Measurements from ENCODE around the gene LIN28B.

LIN28B gene

GRCh38 chr6:105035299-105035698 lies 78.4 kb downstream of the LIN28B start:
- Histone ChIP-seq H3K27me3 (ENCODE audit: insufficient read depth, low read length, poor library complexity) (no peaks in the 10 kb centered on the region), H3K79me2 (ENCODE audit: control insufficient read depth, insufficient read depth, low read length) (no peaks in the 10 kb centered on the region), H2BK5ac (ENCODE audit: low read length) (no peak overlapping the region), H3K23ac (ENCODE audit: low read length) (no peak overlapping the region), H3K4me2 (ENCODE audit: low read length) (no peak overlapping the region), H4K8ac (ENCODE audit: low read depth, low read length) (no peak overlapping the region), H3K56ac (ENCODE audit: low read length) (no peak overlapping the region), H2BK120ac (ENCODE audit: low read depth, low read length) (no peak overlapping the region), H3K9ac (ENCODE audit: low read length) (no peak overlapping the region), H2AK5ac (ENCODE audit: low read length) (no peak overlapping the region), H3K18ac (ENCODE audit: low read length) (no peak overlapping the region), H3K4ac (ENCODE audit: low read depth, low read length) (no peak overlapping the region), H3K36me3 (ENCODE audit: control insufficient read depth, insufficient read depth, low read length) (no peaks in the 10 kb centered on the region), H3K27ac (ENCODE audit: low read depth, low read length) (no peak overlapping the region), H3K4me1 (ENCODE audit: control insufficient read depth, low read depth, low read length) (no peaks in the 10 kb centered on the region), H4K5ac (ENCODE audit: low read length) (no peak overlapping the region), H3K79me1 (ENCODE audit: low read length) (no peaks in the 10 kb centered on the region), H3K4me3 (ENCODE audit: low read length) (no peak overlapping the region), H2BK15ac (replicated peaks; ENCODE audit: low read depth) (no peak overlapping the region)
- DNase-seq, result no peak

GRCh38 chr6:105036351-105036750 lies 79.4 kb downstream of the LIN28B start:
- Histone ChIP-seq H3K18ac (ENCODE audit: low read length) (no peak overlapping the region), H3K4me1 (ENCODE audit: control insufficient read depth, low read depth, low read length) (no peaks in the 10 kb centered on the region), H4K5ac (ENCODE audit: low read length) (no peak overlapping the region), H3K36me3 (ENCODE audit: control insufficient read depth, insufficient read depth, low read length) (no peaks in the 10 kb centered on the region), H2BK15ac (replicated peaks; ENCODE audit: low read depth) (no peak overlapping the region), H3K23ac (ENCODE audit: low read length) (no peak overlapping the region), H3K9ac (ENCODE audit: low read length) (no peak overlapping the region), H3K4me3 (ENCODE audit: low read length) (no peak overlapping the region), H4K8ac (ENCODE audit: low read depth, low read length) (no peak overlapping the region), H3K79me1 (ENCODE audit: low read length) (no peaks in the 10 kb centered on the region), H3K4me2 (ENCODE audit: low read length) (no peak overlapping the region), H3K27me3 (ENCODE audit: insufficient read depth, low read length, poor library complexity) (no peaks in the 10 kb centered on the region), H3K4ac (ENCODE audit: low read depth, low read length) (no peak overlapping the region), H3K79me2 (ENCODE audit: control insufficient read depth, insufficient read depth, low read length) (no peaks in the 10 kb centered on the region), H3K56ac (ENCODE audit: low read length) (no peak overlapping the region), H2BK120ac (ENCODE audit: low read depth, low read length) (no peak overlapping the region), H3K27ac (ENCODE audit: low read depth, low read length) (no peak overlapping the region), H2BK5ac (ENCODE audit: low read length) (no peak overlapping the region), H2AK5ac (ENCODE audit: low read length) (no peak overlapping the region)
- WGBS (ENCODE audit: extremely low coverage, insufficient coverage, low lambda C conversion rate), result no CpG with 5 or more reads among the region's 1 CpG
- DNase-seq, result no peak

GRCh38 chr6:105038259-105038658 lies 81.4 kb downstream of the LIN28B start:
- no peaks in the 10 kb centered on the region for H3K36me3 ChIP-seq (ENCODE audit: control insufficient read depth, insufficient read depth, low read length)
- H3K4me3 ChIP-seq (ENCODE audit: low read length), result no peak overlapping the region
- H2BK5ac ChIP-seq (ENCODE audit: low read length), result no peak overlapping the region
- H3K27me3 ChIP-seq (ENCODE audit: insufficient read depth, low read length, poor library complexity), result no peaks in the 10 kb centered on the region
- H3K27ac ChIP-seq (ENCODE audit: low read depth, low read length), result no peak overlapping the region
- H2BK15ac ChIP-seq (replicated peaks; ENCODE audit: low read depth), result no peak overlapping the region
- H3K79me2 ChIP-seq (ENCODE audit: control insufficient read depth, insufficient read depth, low read length), result no peaks in the 10 kb centered on the region
- peak; percentile 74 for DNase-seq
- no CpG with 5 or more reads among the region's 2 CpGs for WGBS (ENCODE audit: extremely low coverage, insufficient coverage, low lambda C conversion rate)
- H4K8ac ChIP-seq (ENCODE audit: low read depth, low read length), result no peak overlapping the region
- no peak overlapping the region for H2AK5ac ChIP-seq (ENCODE audit: low read length)
- H3K23ac ChIP-seq (ENCODE audit: low read length), result no peak overlapping the region
- no peak overlapping the region for H3K56ac ChIP-seq (ENCODE audit: low read length)
- no peak overlapping the region for H4K5ac ChIP-seq (ENCODE audit: low read length)
- no peak overlapping the region for H2BK120ac ChIP-seq (ENCODE audit: low read depth, low read length)
- H3K18ac ChIP-seq (ENCODE audit: low read length), result peak overlapping the region; percentile 75
- H3K4ac ChIP-seq (ENCODE audit: low read depth, low read length), result no peak overlapping the region
- H3K79me1 ChIP-seq (ENCODE audit: low read length), result peaks cover 1% of the 10 kb centered on the region
- H3K4me1 ChIP-seq (ENCODE audit: control insufficient read depth, low read depth, low read length), result no peaks in the 10 kb centered on the region
- no peak overlapping the region for H3K9ac ChIP-seq (ENCODE audit: low read length)
- H3K4me2 ChIP-seq (ENCODE audit: low read length), result no peak overlapping the region

GRCh38 chr6:105041880-105042279 lies 85.0 kb downstream of the LIN28B start:
- H3K27ac ChIP-seq (ENCODE audit: low read depth, low read length), result no peak overlapping the region
- no CpG with 5 or more reads among the region's 2 CpGs for WGBS (ENCODE audit: extremely low coverage, insufficient coverage, low lambda C conversion rate)

GRCh38 chr6:105042648-105043047 lies 85.7 kb downstream of the LIN28B start:
- Histone ChIP-seq H4K5ac (ENCODE audit: low read length) (no peak overlapping the region), H2BK15ac (replicated peaks; ENCODE audit: low read depth) (no peak overlapping the region), H3K79me2 (ENCODE audit: control insufficient read depth, insufficient read depth, low read length) (peaks cover 5% of the 10 kb centered on the region), H3K18ac (ENCODE audit: low read length) (no peak overlapping the region), H3K79me1 (ENCODE audit: low read length) (peaks cover 4% of the 10 kb centered on the region), H3K4me3 (ENCODE audit: low read length) (no peak overlapping the region), H3K9ac (ENCODE audit: low read length) (no peak overlapping the region), H2AK5ac (ENCODE audit: low read length) (no peak overlapping the region), H3K4me1 (ENCODE audit: control insufficient read depth, low read depth, low read length) (no peaks in the 10 kb centered on the region), H2BK5ac (ENCODE audit: low read length) (no peak overlapping the region), H3K27ac (ENCODE audit: low read depth, low read length) (no peak overlapping the region), H4K8ac (ENCODE audit: low read depth, low read length) (no peak overlapping the region), H3K27me3 (ENCODE audit: insufficient read depth, low read length, poor library complexity) (no peaks in the 10 kb centered on the region), H3K56ac (ENCODE audit: low read length) (no peak overlapping the region), H3K4me2 (ENCODE audit: low read length) (no peak overlapping the region), H3K23ac (ENCODE audit: low read length) (no peak overlapping the region), H3K4ac (ENCODE audit: low read depth, low read length) (no peak overlapping the region), H2BK120ac (ENCODE audit: low read depth, low read length) (no peak overlapping the region), H3K36me3 (ENCODE audit: control insufficient read depth, insufficient read depth, low read length) (no peaks in the 10 kb centered on the region)
- no peak for DNase-seq

More at GRCh38 chr6:105041880-105042279, 85.0 kb downstream of the LIN28B start:
- no peak overlapping the region for H3K23ac ChIP-seq (ENCODE audit: low read length)
- no peaks in the 10 kb centered on the region for H3K27me3 ChIP-seq (ENCODE audit: insufficient read depth, low read length, poor library complexity)
- no peak overlapping the region for H4K8ac ChIP-seq (ENCODE audit: low read depth, low read length)
- no peak for DNase-seq
- H2BK15ac ChIP-seq (replicated peaks; ENCODE audit: low read depth), result no peak overlapping the region
- H3K4ac ChIP-seq (ENCODE audit: low read depth, low read length), result no peak overlapping the region
- peaks cover 4% of the 10 kb centered on the region for H3K79me1 ChIP-seq (ENCODE audit: low read length)
- no peaks in the 10 kb centered on the region for H3K36me3 ChIP-seq (ENCODE audit: control insufficient read depth, insufficient read depth, low read length)
- no peak overlapping the region for H3K56ac ChIP-seq (ENCODE audit: low read length)
- H2BK5ac ChIP-seq (ENCODE audit: low read length), result no peak overlapping the region
- H4K5ac ChIP-seq (ENCODE audit: low read length), result no peak overlapping the region
- no peak overlapping the region for H3K18ac ChIP-seq (ENCODE audit: low read length)
- no peak overlapping the region for H3K9ac ChIP-seq (ENCODE audit: low read length)
- no peak overlapping the region for H2AK5ac ChIP-seq (ENCODE audit: low read length)
- peaks cover 5% of the 10 kb centered on the region for H3K79me2 ChIP-seq (ENCODE audit: control insufficient read depth, insufficient read depth, low read length)
- no peak overlapping the region for H3K4me2 ChIP-seq (ENCODE audit: low read length)
- H2BK120ac ChIP-seq (ENCODE audit: low read depth, low read length), result no peak overlapping the region
- H3K4me3 ChIP-seq (ENCODE audit: low read length), result no peak overlapping the region
- no peaks in the 10 kb centered on the region for H3K4me1 ChIP-seq (ENCODE audit: control insufficient read depth, low read depth, low read length)

GRCh38 chr6:105043979-105044378 lies 87.1 kb downstream of the LIN28B start:
- H3K4me2 ChIP-seq (ENCODE audit: low read length), result no peak overlapping the region
- H3K27me3 ChIP-seq (ENCODE audit: insufficient read depth, low read length, poor library complexity), result no peaks in the 10 kb centered on the region
- H2AK5ac ChIP-seq (ENCODE audit: low read length), result no peak overlapping the region
- no peaks in the 10 kb centered on the region for H3K36me3 ChIP-seq (ENCODE audit: control insufficient read depth, insufficient read depth, low read length)
- H4K5ac ChIP-seq (ENCODE audit: low read length), result no peak overlapping the region
- no peak overlapping the region for H3K18ac ChIP-seq (ENCODE audit: low read length)
- H3K79me2 ChIP-seq (ENCODE audit: control insufficient read depth, insufficient read depth, low read length), result peaks cover 5% of the 10 kb centered on the region
- no peak overlapping the region for H4K8ac ChIP-seq (ENCODE audit: low read depth, low read length)
- H2BK5ac ChIP-seq (ENCODE audit: low read length), result no peak overlapping the region
- no peak overlapping the region for H3K9ac ChIP-seq (ENCODE audit: low read length)
- H3K4ac ChIP-seq (ENCODE audit: low read depth, low read length), result no peak overlapping the region
- H3K23ac ChIP-seq (ENCODE audit: low read length), result no peak overlapping the region
- no peak overlapping the region for H2BK15ac ChIP-seq (replicated peaks; ENCODE audit: low read depth)
- H3K79me1 ChIP-seq (ENCODE audit: low read length), result peaks cover 4% of the 10 kb centered on the region
- DNase-seq, result no peak
- no peaks in the 10 kb centered on the region for H3K4me1 ChIP-seq (ENCODE audit: control insufficient read depth, low read depth, low read length)
- no peak overlapping the region for H2BK120ac ChIP-seq (ENCODE audit: low read depth, low read length)
- no CpG with 5 or more reads among the region's 2 CpGs for WGBS (ENCODE audit: extremely low coverage, insufficient coverage, low lambda C conversion rate)
- H3K56ac ChIP-seq (ENCODE audit: low read length), result no peak overlapping the region
- no peak overlapping the region for H3K4me3 ChIP-seq (ENCODE audit: low read length)
- no peak overlapping the region for H3K27ac ChIP-seq (ENCODE audit: low read depth, low read length)
